ENCODE data around the gene PRPH.
"Not testable (repeated sequence)": the region's sequence is repeated elsewhere in the genome, so short reads cannot be mapped to it uniquely, and the experiment has no call there.

Gene PRPH

DNA sequence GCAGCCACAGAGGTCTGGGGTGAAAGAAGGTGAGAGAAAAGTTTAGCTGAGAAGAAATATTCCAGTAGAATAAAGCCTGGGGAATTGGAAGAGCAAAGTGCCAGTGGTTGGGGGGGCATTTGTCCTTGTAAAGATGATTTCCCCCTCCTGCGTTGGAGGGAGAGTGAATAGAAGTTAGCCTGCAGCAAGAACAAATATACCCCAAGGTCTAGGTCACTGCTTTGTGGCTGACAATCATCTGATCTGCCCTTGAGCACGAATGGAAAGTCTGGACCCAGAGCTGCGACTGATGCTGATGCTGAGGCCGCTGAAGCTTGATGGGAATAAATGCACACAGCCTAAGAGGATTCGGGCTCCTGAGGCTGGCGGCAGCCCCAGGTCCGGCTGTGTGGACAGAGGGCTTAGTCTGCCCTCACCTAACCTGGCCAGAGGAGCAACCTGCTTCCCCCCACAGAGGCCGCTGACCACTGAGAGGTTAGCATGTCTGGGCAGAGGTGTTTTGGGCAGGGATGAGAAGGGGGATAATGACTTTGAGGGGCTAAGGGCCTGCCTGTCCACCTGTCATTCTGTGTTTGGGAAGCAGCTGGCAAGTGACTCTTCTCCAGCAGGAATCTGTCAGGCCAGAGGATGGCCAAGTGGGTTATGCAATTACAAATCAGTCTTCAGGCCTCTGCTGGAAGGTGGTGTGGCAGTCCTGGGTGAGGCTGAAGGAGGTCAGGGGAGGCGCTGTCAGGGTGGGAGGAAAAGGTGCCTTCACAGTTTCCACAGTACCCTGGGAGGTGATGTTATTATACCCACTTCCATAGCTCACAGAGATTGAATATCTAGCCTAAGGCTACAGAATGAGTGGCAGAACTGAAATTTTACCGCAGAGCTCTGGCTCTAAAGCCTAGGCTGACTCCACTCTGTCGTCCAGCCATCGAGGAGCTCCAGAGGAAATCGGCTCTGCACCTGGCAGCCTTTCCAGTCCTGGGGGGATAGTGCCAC lies 18.4 kb upstream of the PRPH start:
- DNase-seq, result no peak

DNA sequence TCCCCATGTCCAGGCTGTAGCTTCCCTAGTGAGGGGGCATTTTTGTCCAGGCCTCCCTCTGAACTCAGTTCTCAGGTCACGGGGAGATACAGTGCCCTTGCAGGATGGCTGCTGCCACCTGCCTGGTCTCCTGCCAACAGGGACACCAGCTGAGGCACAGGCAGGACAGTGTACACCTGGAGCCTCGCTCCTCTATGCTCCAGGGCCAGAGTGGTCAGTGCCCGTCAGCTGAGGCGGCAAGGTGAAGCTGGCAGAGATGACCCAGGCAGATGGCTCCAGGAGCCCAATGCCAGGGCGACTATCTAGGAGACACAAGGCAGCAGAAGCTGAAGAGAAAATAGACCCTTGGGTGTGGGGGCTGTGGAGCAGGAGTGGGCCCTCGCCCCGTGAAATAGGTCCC lies 17.5 kb upstream of the PRPH start:
- no peak for DNase-seq

DNA sequence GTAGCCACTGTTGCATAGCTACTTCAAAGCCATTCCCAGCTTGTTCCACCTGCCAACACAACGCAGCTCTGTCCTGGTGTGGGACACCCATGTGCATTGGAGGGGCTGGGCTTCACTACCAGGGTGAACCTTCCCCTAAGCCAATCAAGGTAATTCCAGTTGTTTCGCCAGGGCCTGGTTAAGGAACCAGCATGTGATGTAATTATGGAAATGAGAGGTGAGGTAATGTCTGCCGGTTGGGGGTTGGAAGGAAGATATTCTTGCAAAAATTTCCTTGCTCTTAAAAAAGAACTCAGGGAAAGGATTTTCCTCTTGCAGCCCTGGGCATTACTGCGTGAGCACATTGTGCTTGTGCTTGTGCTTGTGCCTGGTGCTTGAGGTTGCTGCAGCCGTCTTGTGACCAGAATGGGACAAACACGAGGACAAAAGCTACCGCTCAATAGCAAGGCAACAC lies 15.2 kb upstream of the PRPH start:
- DNase-seq, result no peak

DNA sequence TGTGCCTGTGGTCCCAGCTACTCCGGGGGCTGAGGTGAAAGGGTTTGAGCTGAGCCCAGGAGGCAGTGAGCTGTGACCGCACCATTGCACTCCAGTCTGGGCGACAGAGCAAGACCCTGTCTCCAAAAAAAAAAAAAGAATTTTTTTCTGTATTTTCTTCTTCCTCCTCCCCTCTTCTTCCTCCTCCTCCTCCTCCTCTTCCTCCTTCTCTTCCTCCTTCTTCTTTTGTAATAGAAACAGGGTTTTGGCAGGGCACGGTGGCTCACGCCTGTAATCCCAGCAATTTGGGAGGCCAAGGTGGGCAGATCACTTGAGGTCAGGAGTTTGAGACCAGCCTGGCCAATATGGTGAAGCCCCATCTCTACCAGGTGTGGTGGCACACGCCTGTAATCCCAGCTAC lies 14.4 kb upstream of the PRPH start:
- not testable (repeated sequence) for DNase-seq

DNA sequence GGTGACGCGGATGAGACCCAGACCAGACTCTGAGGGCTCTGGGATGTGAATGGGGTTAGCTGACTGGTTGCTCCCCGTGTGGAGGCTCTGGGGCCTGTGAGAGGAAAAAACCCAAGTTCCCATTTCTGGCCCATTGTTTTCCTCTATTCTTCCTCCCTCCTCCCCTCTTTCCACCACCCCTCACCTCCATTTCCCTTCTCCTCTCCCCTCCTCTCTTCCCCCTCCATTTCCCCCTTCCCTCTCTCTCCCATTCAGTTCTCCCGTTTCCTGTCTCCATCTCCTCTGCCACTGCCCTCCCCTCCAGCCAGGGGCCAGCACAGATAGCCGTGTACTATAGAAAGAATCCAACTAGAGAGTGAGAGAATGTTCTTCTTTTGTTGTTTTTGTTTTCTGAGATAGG lies 12.6 kb upstream of the PRPH start:
- no peak for DNase-seq

DNA sequence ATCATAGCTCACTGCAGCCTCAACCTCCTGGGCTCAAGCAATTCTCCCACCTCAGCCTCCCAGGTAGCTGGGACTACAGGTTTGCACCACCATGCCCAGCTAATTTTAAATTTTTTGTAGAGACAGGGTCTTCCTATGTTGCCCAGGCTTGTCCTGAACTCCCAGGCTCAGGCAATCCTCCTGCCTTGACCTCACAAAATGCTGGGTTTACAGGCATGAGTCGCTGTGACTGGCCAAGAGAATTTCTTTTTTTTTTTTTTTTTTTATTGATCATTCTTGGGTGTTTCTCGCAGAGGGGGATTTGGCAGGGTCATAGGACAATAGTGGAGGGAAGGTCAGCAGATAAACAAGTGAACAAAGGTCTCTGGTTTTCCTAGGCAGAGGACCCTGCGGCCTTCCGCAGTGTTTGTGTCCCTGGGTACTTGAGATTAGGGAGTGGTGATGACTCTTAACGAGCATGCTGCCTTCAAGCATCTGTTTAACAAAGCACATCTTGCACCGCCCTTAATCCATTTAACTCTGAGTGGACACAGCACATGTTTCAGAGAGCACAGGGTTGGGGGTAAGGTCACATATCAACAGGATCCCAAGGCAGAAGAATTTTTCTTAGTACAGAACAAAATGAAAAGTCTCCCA lies 12.1 kb upstream of the PRPH start:
- DNase-seq, result not testable (repeated sequence)

DNA sequence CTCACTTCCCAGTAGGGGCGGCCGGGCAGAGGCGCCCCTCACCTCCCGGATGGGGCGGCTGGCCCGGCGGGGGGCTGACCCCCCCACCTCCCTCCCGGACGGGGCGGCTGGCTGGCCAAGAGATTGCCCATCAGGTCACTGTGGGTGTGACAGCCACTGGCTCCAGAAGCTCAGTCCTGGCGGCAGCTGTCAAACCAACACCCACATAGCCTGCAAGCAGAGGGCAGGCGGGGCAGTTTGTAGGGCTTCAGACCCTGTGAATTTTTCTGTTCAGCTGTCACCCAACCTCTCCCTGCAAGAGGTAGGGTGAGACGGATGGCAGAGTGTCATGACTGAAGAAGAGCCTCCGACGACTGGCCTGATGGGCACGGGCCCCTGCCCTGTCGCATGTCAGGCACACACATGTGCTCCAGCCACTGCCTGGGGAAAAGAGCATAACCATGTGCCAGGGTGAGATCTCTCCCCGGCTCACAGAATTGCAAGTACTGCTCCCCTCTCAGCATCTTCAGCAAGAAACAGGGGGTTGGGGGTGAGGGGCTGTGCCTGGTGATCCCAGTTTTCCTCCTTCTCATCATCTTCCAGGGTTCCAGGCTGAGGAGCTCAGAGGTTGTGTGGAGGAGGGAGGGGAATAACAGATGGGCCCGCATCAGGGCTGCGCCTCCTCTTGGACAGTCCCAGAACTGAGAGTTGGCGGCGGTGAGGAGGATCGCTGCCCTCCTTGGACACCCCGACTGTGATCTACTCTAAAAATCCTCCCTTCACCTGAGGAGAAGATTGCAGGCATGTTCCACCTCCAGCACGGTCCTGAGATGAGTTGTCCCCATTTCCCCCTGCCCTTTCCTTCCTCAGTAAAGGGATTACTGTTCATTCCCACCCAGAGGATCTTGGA lies 11.2 kb upstream of the PRPH start:
- DNase-seq, result no peak

DNA sequence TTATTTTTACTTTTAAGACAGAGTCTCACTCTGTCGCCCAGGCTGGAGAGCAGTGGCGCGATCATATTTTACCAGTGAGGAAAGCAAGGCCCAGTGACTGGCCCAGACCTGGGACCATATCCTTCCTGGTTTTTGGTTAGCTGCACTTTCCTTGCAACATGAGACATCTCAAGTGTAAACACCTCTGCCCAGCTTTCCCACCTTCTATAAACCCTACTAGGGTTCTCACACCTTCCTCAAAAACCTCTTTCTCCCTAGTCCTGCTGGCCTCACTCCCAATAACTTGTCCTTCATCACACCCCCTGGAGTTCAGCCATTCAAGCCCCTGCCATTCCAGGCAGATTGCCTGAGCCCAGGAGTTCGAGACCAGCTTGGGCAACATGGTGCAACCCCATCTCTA lies 10.3 kb upstream of the PRPH start:
- no peak for DNase-seq

DNA sequence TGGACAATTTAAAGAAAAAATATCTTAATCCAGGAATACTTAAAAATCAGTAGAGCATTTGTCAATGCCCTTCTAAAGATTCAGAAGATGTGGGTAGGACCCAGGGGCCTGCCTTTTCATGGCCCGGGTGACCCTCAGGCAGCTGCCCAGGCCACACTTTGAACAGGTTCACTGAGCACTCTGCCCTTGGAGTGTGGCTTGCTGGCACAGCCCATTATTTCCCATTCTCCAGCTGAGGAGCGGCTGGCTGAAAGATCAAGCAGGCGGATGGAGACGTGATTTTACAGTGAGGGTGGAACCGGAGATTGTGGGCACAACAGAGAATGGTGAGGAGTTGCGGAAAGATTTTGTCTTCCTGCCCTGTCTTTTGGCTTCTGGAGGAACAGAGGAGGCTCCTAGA lies 7.1 kb upstream of the PRPH start:
- no peak for DNase-seq

DNA sequence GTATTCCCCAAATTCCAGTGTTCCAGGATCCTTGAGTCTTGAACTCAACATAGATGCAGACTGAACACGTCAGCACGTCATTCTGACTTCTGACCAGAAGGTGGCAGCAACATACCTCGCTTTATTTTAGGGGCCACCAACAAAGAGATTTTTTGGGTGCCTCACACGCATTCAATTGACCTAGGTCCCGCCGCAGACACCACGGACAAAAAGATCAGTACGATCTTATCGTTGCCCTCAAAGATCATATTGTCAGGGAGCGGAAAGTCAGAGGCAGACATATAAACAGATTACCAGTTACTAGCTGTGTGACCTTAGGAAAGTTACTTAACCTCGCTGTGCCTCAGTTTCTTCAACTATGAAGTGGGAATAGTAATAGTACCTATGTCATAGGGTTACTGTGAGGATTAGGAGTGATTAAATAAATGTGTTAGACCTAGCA lies 6.5 kb upstream of the PRPH start:
- DNase-seq, result peak; percentile 63

DNA sequence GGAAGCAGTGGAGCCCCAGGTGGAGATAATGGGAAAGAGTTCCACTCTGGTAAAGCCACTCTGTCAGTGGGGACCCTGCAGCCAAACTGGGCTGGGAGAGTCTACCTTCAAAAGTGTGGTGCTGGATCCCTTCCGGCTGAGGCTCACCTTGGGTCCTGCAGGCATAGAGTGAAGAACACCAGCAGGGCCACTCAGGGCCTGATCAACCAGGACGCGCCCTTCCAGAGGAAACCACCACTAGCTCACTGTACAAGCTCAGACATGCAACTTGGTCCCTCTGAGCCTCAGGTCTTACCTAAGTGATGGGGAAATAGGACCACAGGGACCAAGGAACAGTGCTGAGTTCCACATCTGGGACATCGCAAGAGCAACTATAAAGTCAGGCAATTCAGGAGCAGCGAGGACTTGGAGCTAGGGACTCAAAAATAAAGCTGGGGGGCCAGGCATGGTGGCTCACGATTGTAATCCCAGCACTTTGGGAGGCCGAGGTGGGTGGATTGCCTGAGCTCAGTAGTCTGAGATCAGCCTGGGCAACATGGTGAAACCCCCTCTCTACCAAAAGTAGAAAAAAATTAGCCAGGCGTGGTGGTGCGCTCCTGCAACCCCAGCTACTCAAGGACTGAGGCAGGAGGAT lies 5.9 kb upstream of the PRPH start:
- DNase-seq, result no peak

DNA sequence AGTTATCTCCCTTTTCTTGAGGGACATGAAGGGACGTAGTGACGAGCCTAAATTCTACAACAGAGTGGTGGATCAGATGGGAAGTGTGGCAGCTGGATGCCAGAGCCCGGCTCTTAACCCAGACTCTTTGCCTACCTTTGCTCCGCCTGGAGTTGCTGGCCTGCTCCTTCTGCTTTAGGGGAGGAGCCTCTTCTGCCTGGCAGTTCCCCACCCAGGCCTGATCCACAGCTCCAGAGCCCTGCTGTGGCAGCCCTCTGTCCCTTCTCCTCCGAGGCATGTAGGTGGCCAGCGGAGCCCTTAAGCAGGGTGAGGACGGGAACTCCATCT lies 2.3 kb upstream of the PRPH start:
- DNase-seq, result no peak

DNA sequence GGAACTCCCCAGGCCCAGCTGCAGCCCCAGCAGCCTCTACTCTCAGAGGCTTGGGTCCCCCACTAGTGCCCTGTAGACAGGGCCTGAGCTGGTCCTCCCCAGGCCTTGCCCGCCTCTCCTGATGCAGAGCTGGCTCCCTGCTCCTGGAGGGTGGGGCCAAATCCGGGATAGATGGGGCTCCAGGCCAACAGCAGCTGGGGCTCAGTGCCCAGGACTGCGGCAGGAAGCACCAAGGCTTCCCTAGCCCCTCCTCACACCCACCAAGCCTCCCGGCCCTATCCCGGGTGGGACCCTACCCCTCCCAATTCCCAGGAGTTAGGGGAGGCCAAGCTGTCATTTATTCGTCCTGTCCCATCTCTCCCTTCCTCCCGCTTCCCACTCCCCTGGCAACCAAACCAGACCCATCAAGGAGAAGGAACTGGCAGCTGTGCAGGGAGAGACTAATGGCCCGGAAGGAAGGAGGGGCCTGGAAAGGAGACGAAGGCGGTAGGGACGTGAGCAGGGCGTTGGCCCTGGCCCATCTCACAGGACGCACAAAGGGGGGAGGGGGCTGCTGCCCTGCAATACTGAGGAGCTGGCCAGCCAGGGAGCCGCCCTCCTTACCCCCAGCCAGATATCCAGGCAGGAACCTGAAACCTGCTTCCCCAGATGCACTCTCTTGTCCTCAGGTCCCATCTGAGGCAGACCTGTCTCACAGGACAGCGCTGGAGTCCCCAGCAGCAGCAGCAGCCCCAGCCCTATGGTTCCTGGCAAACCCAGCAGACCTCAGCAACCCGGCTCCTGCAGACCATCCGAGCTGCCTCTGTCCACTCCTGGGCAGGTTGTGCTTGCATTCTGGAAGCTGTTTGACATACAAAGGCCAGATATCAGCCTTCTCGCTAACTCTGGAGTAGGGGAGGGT lies 1.6 kb upstream of the PRPH start:
- DNase-seq, result no peak

DNA sequence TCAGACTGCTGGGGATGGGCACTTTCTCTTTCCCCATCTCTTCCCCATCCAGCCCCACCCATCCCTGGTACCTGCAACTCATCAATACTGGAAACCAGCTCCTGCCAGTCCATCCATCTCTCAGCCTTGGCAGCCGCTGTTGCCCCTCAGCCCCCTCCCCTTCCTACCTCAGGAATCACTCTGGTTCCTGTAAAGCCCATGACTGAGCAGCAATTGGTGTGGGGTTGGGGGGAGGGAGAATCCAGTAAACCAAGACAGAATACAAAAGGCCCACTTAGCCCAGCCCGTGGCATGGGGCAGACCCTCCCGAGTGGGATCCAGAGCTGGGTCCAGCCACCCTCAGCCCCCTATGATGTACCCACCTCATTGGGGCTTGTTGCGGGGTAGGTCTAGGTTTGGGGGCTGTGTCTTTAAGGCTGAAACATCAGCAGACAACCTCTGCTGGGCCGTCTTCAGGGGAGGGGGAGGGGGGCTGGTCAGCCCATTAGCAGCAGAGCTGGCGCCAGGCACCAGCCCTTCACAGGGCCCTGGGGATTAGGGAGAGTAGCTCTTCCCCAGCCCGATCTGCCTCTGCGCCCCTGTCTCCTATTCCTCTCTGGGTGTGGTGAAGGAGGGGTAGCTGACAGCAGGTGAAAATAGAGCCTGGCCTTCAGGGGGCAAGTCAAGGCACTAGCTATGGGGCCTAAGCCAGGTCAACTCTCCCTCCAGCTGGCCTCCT lies 702 bp upstream of the PRPH start:
- DNase-seq, result no peak

DNA sequence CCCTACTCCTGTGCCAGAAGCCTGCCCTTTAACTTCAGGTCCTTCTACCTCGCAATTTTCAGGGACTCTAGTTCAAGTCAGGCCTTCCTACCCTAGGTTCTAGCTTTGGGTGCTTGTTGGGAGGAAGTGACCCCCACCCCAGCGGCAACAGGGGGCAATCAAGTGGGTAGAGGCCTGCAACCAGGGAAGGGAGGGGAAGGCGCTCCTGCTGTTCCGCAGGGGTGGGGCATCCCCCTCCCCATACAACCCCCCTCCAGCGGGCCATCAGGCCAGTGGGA lies 204 bp upstream of the PRPH start:
- DNase-seq, result no peak

DNA sequence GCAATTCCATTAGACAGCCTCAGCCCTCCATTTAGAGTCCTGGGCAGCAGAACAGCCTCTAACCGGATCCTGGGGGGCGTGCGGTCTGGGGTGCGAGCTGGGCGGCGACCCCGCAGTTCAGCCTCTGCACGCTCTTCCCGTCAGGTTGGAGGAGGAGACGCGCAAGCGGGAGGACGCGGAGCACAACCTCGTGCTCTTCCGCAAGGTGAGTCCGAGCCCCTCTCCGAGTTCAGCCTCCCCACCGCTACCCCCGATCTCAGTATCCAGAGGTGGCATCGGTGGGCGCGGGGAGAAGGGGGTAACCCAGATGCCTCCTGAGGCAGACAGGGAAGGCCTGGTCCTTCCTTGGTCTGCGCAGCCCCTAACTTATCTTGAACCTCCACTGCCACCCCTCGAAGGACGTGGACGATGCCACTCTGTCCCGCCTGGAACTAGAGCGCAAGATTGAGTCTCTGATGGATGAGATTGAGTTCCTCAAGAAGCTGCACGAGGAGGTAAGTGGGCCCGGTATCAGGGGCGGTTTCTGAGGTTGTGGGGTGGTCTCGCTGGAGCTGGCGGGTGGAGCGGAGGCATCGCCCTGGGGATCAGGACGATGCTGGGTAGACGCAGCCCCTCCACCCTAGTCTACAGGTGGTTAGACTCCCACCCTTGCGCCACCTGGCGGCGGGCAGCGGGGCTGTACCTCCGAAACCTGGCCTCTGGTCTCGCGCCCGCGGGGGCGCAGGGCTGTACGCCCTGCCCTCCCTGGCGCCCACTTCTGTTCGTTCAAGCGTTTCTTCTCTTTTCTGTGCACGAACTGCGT lies 1.3 kb downstream of the PRPH start:
- DNase-seq, result peak; percentile 51

DNA sequence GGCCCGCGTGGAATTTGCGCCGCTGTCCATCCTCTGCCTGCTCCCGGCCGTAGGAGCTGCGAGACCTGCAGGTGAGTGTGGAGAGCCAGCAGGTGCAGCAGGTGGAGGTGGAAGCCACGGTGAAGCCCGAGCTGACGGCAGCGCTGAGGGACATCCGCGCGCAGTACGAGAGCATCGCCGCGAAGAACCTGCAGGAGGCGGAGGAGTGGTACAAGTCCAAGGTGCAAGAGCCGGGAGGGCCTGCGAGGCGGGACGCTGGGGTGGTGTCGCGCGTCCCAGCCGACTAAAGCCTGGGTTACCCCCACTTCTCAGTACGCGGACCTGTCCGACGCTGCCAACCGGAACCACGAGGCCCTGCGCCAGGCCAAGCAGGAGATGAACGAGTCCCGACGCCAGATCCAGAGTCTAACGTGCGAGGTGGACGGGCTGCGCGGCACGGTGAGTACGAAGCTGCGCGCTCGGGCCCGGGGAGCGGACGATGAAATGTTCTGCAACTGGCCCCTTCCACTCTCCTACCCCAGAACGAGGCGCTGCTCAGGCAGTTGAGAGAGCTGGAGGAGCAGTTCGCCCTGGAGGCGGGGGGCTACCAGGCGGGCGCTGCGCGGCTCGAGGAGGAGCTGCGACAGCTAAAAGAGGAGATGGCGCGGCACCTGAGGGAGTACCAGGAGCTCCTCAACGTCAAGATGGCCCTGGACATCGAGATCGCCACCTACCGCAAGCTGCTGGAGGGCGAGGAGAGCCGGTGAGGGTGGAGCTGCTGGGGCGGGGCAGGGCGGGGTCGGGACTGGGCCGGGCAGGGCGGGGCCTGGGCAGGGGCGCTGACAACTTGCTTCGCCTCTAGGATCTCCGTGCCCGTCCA lies 2.1 kb downstream of the PRPH start:
- no peak for DNase-seq

DNA sequence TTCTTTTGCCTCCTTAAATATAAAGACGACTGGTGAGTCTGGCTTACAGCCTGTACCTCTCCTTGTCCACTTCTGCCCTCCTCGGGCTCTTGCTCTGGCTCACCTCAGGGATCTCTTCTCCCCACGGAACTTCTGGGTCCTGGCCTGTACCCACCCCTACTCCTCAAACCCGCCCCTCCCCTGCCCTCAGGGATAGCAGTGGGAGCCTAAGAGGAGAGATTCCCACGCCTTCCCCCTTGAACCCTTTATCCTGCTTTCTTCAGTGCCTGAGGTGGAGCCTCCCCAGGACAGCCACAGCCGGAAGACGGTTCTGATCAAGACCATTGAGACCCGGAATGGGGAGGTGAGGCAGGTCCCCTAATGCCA lies 2.7 kb downstream of the PRPH start:
- no peak for DNase-seq

DNA sequence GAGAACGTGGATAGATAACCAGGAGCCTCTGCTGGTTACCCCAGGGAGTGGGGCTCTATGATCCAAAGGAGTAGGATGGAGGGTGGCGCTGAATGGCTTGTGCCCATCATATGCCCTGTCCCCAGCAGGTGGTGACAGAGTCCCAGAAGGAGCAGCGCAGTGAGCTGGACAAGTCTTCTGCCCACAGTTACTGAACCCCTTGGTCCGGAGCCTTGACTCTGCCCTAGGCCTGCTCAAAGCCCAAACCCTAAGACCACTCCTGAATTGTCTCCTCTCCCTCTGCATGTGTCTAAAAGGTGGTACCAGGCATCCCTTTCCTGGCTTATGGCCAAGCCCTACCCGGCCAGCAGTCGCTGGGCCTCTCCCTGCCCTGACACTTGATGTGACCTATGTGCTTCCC lies 3.2 kb downstream of the PRPH start:
- DNase-seq, result no peak

DNA sequence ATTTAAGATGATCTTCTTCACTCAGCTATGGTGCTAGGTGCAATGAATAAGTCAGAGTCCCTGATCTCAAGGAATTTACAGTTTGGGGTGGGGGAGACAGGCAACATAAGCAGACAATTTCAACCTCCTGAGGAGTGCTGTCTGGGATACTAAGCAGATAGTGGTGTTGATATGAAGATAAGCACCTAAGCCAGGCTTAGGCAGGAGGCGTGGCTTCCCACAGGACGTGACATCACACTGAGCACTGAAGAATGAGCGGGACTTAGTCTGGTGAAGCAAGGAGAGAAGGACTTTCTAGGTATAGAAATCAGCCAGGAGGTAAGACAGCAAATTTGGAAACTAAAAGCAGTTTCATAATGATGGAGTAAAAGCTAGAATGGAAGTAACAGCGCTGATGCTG lies 6.8 kb downstream of the PRPH start:
- DNase-seq, result no peak

Measured in CD4-positive, alpha-beta T cell treated with Interferon gamma for 1 hour (primary cell).